H1 (cell line): ENCODE measurements around the gene CMKLR1. TPM values are rescaled to one million over a fixed set of nuclear protein-coding genes. Genes with fewer than 3 reads are reported as not detected.

Source experiments
- CHD7 ChIP-seq: fragments of 300-600 bp; sonication (generic); IDR thresholded peaks from 2 replicates; pipeline ENCODE4 v1.7.1; 2012; ENCODE audit warnings: low read length, moderate library complexity, mild to moderate bottlenecking, inconsistent platforms; ENCODE audit not compliant: insufficient replicate concordance
- POLR2A ChIP-seq, 2 experiments: IDR thresholded peaks; 1 replicate in 1 of 2; 2 replicates in 1 of 2; pipeline ENCODE4 v1.6.1; 2011; ENCODE audit warnings: low read depth in 2 of 2, low read length in 2 of 2, mild to moderate bottlenecking in 2 of 2; ENCODE audit errors: control extremely low read depth in 1 of 2
- RNF2 ChIP-seq: fragments of 200-900, 300-1000 bp; sonication (generic); IDR thresholded peaks from 2 replicates; pipeline ENCODE4 v1.7.1; 2016; ENCODE audit warnings: borderline replicate concordance, low read depth, mild to moderate bottlenecking, antibody characterized with exemption, low read length; ENCODE audit not compliant: poor library complexity, severe bottlenecking; ENCODE audit errors: missing control alignments
- polyA plus RNA-seq, 7 experiments: library from polyadenylated mRNA; depleted of rRNA in 3 of 7; stranded (reverse) in 5 of 7; unstranded in 2 of 7; fragments of >200 nt in 5 of 7; fragments of 200-250 nt in 2 of 7; gene quantifications; 1 replicate in 5 of 7; 2 replicates in 1 of 7; 4 replicates in 1 of 7; pipeline versions ENCODE4 v1.2.1 to v1.2.3, GENCODE V29; 2011 to 2013; ENCODE audit warnings: missing spikeins in 2 of 7, mixed read lengths in 2 of 7
- total RNA-seq: library from RNA; stranded (reverse); fragmentation: NEBNext Ultra II Directional; extraction: Animal tissue kit (Norgen Biotek cat#: 25700); gene quantifications from 2 replicates; pipeline ENCODE4 v1.2.1, GENCODE V29; 2021
- TF ChIP-seq, protein P1 (sequence below): IDR thresholded peaks from 2 replicates; pipeline ENCODE4 v1.6.1; 2012; ENCODE audit warnings: low read length, inconsistent platforms

CMKLR1 gene
- total and polyA plus RNA-seq, 2 of the 8 experiments (the other 6 are each of a cell fraction or from before 2014, with no cell fraction given), result 2.1 to 2.8 TPM

- TF ChIP-seq, protein P1, sequence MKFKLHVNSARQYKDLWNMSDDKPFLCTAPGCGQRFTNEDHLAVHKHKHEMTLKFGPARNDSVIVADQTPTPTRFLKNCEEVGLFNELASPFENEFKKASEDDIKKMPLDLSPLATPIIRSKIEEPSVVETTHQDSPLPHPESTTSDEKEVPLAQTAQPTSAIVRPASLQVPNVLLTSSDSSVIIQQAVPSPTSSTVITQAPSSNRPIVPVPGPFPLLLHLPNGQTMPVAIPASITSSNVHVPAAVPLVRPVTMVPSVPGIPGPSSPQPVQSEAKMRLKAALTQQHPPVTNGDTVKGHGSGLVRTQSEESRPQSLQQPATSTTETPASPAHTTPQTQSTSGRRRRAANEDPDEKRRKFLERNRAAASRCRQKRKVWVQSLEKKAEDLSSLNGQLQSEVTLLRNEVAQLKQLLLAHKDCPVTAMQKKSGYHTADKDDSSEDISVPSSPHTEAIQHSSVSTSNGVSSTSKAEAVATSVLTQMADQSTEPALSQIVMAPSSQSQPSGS, result no peak
- no peak for TF ChIP-seq POLR2A (IDR thresholded peaks at IDR 0.05; ENCODE audit: control extremely low read depth in 1 of 2, low read depth in 2 of 2, low read length in 2 of 2)
- TF ChIP-seq RNF2, result no peak
- no peak for TF ChIP-seq CHD7
These were observed 3.9 kb upstream of the CMKLR1 start (continued) for GRCh38 chr12:108342985-108343384.
